ENCODE measurements around the gene RNF213.

RNF213 gene

GRCh38 chr17:80225230-80225629, 35.4 kb upstream of the RNF213 start:
- no peaks in the 10 kb centered on the region for H3K9me3 ChIP-seq (ENCODE audit: control insufficient read depth in 2 of 2, low read length in 2 of 2)
- no peak overlapping the region for H3K9ac ChIP-seq (ENCODE audit: low read length in 2 of 2)
- peaks cover 14% of the 10 kb centered on the region for H3K4me1 ChIP-seq (ENCODE audit: control insufficient read depth, insufficient read depth, low read length)
- H3K4me3 ChIP-seq (ENCODE audit: low read length in 2 of 2): no peak overlapping the region
- H3K36me3 ChIP-seq (ENCODE audit: control insufficient read depth in 2 of 2, insufficient read depth in 2 of 2, low read length in 2 of 2): peaks cover 0 to 13% of the 10 kb centered on the region in 2 donors
- no peak overlapping the region for H3K27ac ChIP-seq (ENCODE audit: low read length)
- no peaks in the 10 kb centered on the region for H3K27me3 ChIP-seq (ENCODE audit: control insufficient read depth in 1 of 2, insufficient read depth in 2 of 2, low read length in 2 of 2)

DNA sequence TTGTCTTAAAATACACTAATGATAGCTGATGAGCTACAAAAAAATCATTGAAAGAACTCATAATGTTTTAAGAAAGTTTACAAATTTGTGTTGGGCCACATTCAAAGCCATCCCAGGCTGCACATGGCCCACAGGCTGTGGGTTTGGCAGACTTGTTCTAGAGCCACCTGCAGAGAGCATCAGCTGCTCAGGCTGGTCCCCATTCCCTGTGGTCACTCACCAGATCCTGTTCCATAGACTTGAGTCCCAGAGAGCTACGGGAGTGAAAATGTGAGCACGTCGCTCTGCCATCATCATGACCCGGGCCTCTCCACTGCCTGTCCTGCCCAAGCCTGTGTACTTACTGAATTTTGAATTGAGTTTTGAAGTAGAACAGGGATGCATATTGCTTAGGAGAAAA, 33.5 kb upstream of the RNF213 start:
- Histone ChIP-seq H3K27me3 (ENCODE audit: control insufficient read depth in 1 of 2, insufficient read depth in 2 of 2, low read length in 2 of 2) (no peaks in the 10 kb centered on the region), H3K9ac (ENCODE audit: low read length in 2 of 2) (no peak overlapping the region), H3K36me3 (ENCODE audit: control insufficient read depth in 2 of 2, insufficient read depth in 2 of 2, low read length in 2 of 2) (peaks cover 11 to 15% of the 10 kb centered on the region in 2 donors), H3K4me3 (ENCODE audit: low read length in 2 of 2) (no peak overlapping the region), H3K4me1 (ENCODE audit: control insufficient read depth, insufficient read depth, low read length) (peaks cover 3% of the 10 kb centered on the region), H3K9me3 (ENCODE audit: control insufficient read depth in 2 of 2, low read length in 2 of 2) (peaks cover 0 to under 1% of the 10 kb centered on the region in 2 donors), H3K27ac (ENCODE audit: low read length) (no peak overlapping the region)

DNA sequence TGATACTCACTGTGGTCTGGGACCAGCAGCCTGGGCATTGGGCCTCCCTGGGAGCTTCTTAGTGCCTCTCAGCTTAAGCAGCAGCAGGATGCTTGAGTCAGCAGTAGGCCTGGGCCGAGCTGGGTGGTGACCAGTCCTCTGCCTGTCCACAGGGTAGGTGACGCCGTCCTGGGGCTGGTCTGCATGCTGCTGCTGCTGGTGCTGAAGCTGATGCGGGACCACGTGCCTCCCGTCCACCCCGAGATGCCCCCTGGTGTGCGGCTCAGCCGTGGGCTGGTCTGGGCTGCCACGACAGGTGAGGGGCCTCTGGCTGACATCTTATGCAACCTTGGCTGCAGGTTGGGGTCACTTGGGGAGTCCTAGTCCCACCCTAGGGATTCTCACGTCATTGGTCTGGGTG, 33.0 kb upstream of the RNF213 start:
- H3K27me3 ChIP-seq (ENCODE audit: control insufficient read depth in 1 of 2, insufficient read depth in 2 of 2, low read length in 2 of 2): no peaks in the 10 kb centered on the region
- no peak overlapping the region for H3K27ac ChIP-seq (ENCODE audit: low read length)
- no peak overlapping the region for H3K4me3 ChIP-seq (ENCODE audit: low read length in 2 of 2)
- peaks cover 11 to 18% of the 10 kb centered on the region in 2 donors for H3K36me3 ChIP-seq (ENCODE audit: control insufficient read depth in 2 of 2, insufficient read depth in 2 of 2, low read length in 2 of 2)
- H3K9me3 ChIP-seq (ENCODE audit: control insufficient read depth in 2 of 2, low read length in 2 of 2): peaks cover 0 to 3% of the 10 kb centered on the region in 2 donors
- no peak overlapping the region for H3K9ac ChIP-seq (ENCODE audit: low read length in 2 of 2)
- H3K4me1 ChIP-seq (ENCODE audit: control insufficient read depth, insufficient read depth, low read length): no peaks in the 10 kb centered on the region

- no peak overlapping the region for H3K4me3 ChIP-seq (ENCODE audit: low read length in 2 of 2)
- H3K9me3 ChIP-seq (ENCODE audit: control insufficient read depth in 2 of 2, low read length in 2 of 2): peaks cover 0 to 8% of the 10 kb centered on the region in 2 donors
- H3K9ac ChIP-seq (ENCODE audit: low read length in 2 of 2): no peak overlapping the region
- peaks cover 16 to 20% of the 10 kb centered on the region in 2 donors for H3K36me3 ChIP-seq (ENCODE audit: control insufficient read depth in 2 of 2, insufficient read depth in 2 of 2, low read length in 2 of 2)
- H3K4me1 ChIP-seq (ENCODE audit: control insufficient read depth, insufficient read depth, low read length): no peaks in the 10 kb centered on the region
- no peaks in the 10 kb centered on the region for H3K27me3 ChIP-seq (ENCODE audit: control insufficient read depth in 1 of 2, insufficient read depth in 2 of 2, low read length in 2 of 2)
- no peak overlapping the region for H3K27ac ChIP-seq (ENCODE audit: low read length)
These were observed 32.2 kb upstream of the RNF213 start for GRCh38 chr17:80228477-80228876.

- H3K4me3 ChIP-seq (ENCODE audit: low read length in 2 of 2): no peak overlapping the region
- no peak overlapping the region for H3K9ac ChIP-seq (ENCODE audit: low read length in 2 of 2)
- H3K27ac ChIP-seq (ENCODE audit: low read length): no peak overlapping the region
- H3K27me3 ChIP-seq (ENCODE audit: control insufficient read depth in 1 of 2, insufficient read depth in 2 of 2, low read length in 2 of 2): no peaks in the 10 kb centered on the region
- H3K36me3 ChIP-seq (ENCODE audit: control insufficient read depth in 2 of 2, insufficient read depth in 2 of 2, low read length in 2 of 2): peaks cover 16 to 19% of the 10 kb centered on the region in 2 donors
- no peaks in the 10 kb centered on the region for H3K4me1 ChIP-seq (ENCODE audit: control insufficient read depth, insufficient read depth, low read length)
- H3K9me3 ChIP-seq (ENCODE audit: control insufficient read depth in 2 of 2, low read length in 2 of 2): peaks cover 0 to 8% of the 10 kb centered on the region in 2 donors
These were observed 31.6 kb upstream of the RNF213 start for GRCh38 chr17:80229011-80229410.

DNA sequence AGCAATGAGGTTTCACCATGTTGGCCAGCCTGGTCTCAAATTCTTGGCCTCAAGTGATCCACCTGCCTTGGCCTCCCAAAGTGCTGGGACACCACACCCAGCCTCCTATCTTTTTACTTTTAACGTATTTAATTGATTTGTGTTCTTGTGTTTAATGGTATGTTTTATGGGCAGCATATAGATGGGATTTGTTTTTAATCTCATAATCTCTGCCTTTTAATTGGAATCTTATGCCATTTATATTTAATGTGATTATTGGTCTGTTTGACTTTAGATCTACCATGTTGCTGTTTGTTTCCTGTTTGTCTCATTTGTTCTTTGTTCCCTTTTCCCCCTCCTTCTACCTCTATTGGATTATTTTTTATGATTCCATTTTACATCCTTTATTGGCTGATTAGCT, 28.2 kb upstream of the RNF213 start:
- Histone ChIP-seq H3K36me3 (ENCODE audit: control insufficient read depth in 2 of 2, insufficient read depth in 2 of 2, low read length in 2 of 2) (peaks cover 28 to 34% of the 10 kb centered on the region in 2 donors), H3K4me1 (ENCODE audit: control insufficient read depth, insufficient read depth, low read length) (no peaks in the 10 kb centered on the region), H3K9ac (ENCODE audit: low read length in 2 of 2) (no peak overlapping the region), H3K27ac (ENCODE audit: low read length) (no peak overlapping the region), H3K27me3 (ENCODE audit: control insufficient read depth in 1 of 2, insufficient read depth in 2 of 2, low read length in 2 of 2) (no peaks in the 10 kb centered on the region), H3K4me3 (ENCODE audit: low read length in 2 of 2) (no peak overlapping the region), H3K9me3 (ENCODE audit: control insufficient read depth in 2 of 2, low read length in 2 of 2) (peaks cover 0 to 8% of the 10 kb centered on the region in 2 donors)

- no peaks in the 10 kb centered on the region for H3K4me1 ChIP-seq (ENCODE audit: control insufficient read depth, insufficient read depth, low read length)
- no peak overlapping the region for H3K4me3 ChIP-seq (ENCODE audit: low read length in 2 of 2)
- peaks cover 0 to 8% of the 10 kb centered on the region in 2 donors for H3K9me3 ChIP-seq (ENCODE audit: control insufficient read depth in 2 of 2, low read length in 2 of 2)
- H3K36me3 ChIP-seq (ENCODE audit: control insufficient read depth in 2 of 2, insufficient read depth in 2 of 2, low read length in 2 of 2): peaks cover 30 to 35% of the 10 kb centered on the region in 2 donors
- H3K27ac ChIP-seq (ENCODE audit: low read length): no peak overlapping the region
- no peak overlapping the region for H3K9ac ChIP-seq (ENCODE audit: low read length in 2 of 2)
- no peaks in the 10 kb centered on the region for H3K27me3 ChIP-seq (ENCODE audit: control insufficient read depth in 1 of 2, insufficient read depth in 2 of 2, low read length in 2 of 2)
These were observed 27.4 kb upstream of the RNF213 start for GRCh38 chr17:80233202-80233601.

- Histone ChIP-seq H3K9me3 (ENCODE audit: control insufficient read depth in 2 of 2, low read length in 2 of 2) (peaks cover 0 to 8% of the 10 kb centered on the region in 2 donors), H3K36me3 (ENCODE audit: control insufficient read depth in 2 of 2, insufficient read depth in 2 of 2, low read length in 2 of 2) (peaks cover 28 to 37% of the 10 kb centered on the region in 2 donors), H3K27ac (ENCODE audit: low read length) (no peak overlapping the region), H3K4me1 (ENCODE audit: control insufficient read depth, insufficient read depth, low read length) (no peaks in the 10 kb centered on the region), H3K4me3 (ENCODE audit: low read length in 2 of 2) (no peak overlapping the region), H3K27me3 (ENCODE audit: control insufficient read depth in 1 of 2, insufficient read depth in 2 of 2, low read length in 2 of 2) (no peaks in the 10 kb centered on the region), H3K9ac (ENCODE audit: low read length in 2 of 2) (no peak overlapping the region)
These were observed 23.7 kb upstream of the RNF213 start for GRCh38 chr17:80236911-80237310.

- Histone ChIP-seq H3K9ac (ENCODE audit: low read length in 2 of 2) (no peak overlapping the region), H3K27ac (ENCODE audit: low read length) (no peak overlapping the region), H3K36me3 (ENCODE audit: control insufficient read depth in 2 of 2, insufficient read depth in 2 of 2, low read length in 2 of 2) (peaks cover 31 to 41% of the 10 kb centered on the region in 2 donors), H3K27me3 (ENCODE audit: control insufficient read depth in 1 of 2, insufficient read depth in 2 of 2, low read length in 2 of 2) (no peaks in the 10 kb centered on the region), H3K4me1 (ENCODE audit: control insufficient read depth, insufficient read depth, low read length) (no peaks in the 10 kb centered on the region), H3K9me3 (ENCODE audit: control insufficient read depth in 2 of 2, low read length in 2 of 2) (peaks cover 0 to 5% of the 10 kb centered on the region in 2 donors), H3K4me3 (ENCODE audit: low read length in 2 of 2) (no peak overlapping the region)
These were observed 23.3 kb upstream of the RNF213 start for GRCh38 chr17:80237386-80237785.

DNA sequence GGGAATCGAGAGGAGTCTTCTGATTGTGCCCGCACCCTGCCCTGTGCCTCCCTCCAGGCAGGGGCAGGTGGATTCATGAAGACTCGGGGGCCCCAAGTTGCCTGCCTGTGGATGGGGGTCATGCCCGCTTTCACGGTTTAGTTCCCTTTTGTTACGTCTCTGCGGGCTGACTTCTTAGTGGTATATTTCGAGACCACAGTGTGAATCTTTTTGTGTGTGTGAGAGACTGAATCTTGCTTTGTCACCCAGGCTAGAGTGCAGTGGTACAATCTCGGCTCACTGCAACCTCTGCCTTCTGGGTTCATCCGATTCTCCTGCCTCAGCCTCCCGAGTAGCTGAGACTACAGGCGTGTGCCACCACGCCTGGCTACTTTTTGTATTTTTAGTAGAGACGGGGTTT, 18.1 kb upstream of the RNF213 start:
- H3K4me1 ChIP-seq (ENCODE audit: control insufficient read depth, insufficient read depth, low read length): no peaks in the 10 kb centered on the region
- H3K9ac ChIP-seq (ENCODE audit: low read length in 2 of 2): no peak overlapping the region
- no peak overlapping the region for H3K27ac ChIP-seq (ENCODE audit: low read length)
- H3K4me3 ChIP-seq (ENCODE audit: low read length in 2 of 2): no peak overlapping the region
- H3K27me3 ChIP-seq (ENCODE audit: control insufficient read depth in 1 of 2, insufficient read depth in 2 of 2, low read length in 2 of 2): no peaks in the 10 kb centered on the region
- no peaks in the 10 kb centered on the region for H3K9me3 ChIP-seq (ENCODE audit: control insufficient read depth in 2 of 2, low read length in 2 of 2)
- H3K36me3 ChIP-seq (ENCODE audit: control insufficient read depth in 2 of 2, insufficient read depth in 2 of 2, low read length in 2 of 2): peaks cover 32 to 43% of the 10 kb centered on the region in 2 donors

DNA sequence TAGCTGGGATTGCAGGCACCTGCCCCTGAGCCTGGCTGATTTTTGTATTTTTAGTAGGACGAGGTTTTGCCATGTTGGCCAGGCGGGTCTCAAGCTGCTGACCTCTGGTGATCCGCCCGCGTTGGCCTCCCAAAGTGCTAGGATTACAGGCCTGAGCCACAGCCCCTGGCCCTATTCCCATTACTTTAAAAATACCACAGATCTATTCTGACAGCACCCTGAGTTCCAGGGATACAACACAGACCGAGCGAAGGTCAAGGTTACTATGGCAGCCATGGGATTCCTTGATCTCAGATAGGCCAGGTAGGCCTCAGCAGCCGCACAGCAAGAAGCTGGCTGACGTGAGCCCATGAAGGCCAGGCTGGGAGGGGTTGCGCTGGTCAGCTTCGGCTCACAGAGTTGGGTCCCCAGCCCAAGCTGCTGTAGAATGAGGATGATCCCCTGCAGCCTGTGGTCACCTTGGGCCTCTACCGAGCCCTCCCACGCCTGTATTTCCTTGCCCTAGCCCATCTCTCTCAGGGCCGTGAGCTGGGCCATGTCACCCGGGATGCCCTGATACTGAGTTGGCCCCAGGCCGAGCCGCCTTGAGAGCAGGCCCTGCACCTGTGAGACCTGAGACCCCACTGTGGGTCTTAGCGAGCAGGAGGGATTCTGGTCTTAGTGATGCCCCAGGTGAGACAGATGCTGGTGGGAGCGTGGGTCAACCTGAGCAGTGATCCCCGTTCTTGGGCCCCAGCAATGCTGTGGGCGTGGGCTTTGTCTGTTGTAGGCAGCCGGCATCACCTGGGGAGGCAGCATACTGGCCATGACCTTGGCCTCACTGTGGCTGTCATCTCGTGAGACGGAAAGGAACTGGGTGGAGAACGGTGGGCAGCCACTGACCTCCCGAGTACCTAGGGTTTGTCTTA, 16.9 kb upstream of the RNF213 start:
- no peak overlapping the region for H3K27ac ChIP-seq (ENCODE audit: low read length)
- no peaks in the 10 kb centered on the region for H3K27me3 ChIP-seq (ENCODE audit: control insufficient read depth in 1 of 2, insufficient read depth in 2 of 2, low read length in 2 of 2)
- H3K9me3 ChIP-seq (ENCODE audit: control insufficient read depth in 2 of 2, low read length in 2 of 2): no peaks in the 10 kb centered on the region
- H3K36me3 ChIP-seq (ENCODE audit: control insufficient read depth in 2 of 2, insufficient read depth in 2 of 2, low read length in 2 of 2): peaks cover 30 to 44% of the 10 kb centered on the region in 2 donors
- H3K4me3 ChIP-seq (ENCODE audit: low read length in 2 of 2): no peak overlapping the region
- H3K9ac ChIP-seq (ENCODE audit: low read length in 2 of 2): no peak overlapping the region
- no peaks in the 10 kb centered on the region for H3K4me1 ChIP-seq (ENCODE audit: control insufficient read depth, insufficient read depth, low read length)

All from stomach smooth muscle (tissue), 2 donors.